ENCODE measurements around the gene SPACDR. TPM values are rescaled to one million over a fixed set of nuclear protein-coding genes. Genes with fewer than 3 reads are reported as not detected.

The SPACDR gene
- total and polyA plus RNA-seq, 9 of the 15 experiments (the other 6 are each of a cell fraction or from before 2014, with no cell fraction given): 0.07 to 0.55 (median 0.14) TPM; not detected in 1

DNA sequence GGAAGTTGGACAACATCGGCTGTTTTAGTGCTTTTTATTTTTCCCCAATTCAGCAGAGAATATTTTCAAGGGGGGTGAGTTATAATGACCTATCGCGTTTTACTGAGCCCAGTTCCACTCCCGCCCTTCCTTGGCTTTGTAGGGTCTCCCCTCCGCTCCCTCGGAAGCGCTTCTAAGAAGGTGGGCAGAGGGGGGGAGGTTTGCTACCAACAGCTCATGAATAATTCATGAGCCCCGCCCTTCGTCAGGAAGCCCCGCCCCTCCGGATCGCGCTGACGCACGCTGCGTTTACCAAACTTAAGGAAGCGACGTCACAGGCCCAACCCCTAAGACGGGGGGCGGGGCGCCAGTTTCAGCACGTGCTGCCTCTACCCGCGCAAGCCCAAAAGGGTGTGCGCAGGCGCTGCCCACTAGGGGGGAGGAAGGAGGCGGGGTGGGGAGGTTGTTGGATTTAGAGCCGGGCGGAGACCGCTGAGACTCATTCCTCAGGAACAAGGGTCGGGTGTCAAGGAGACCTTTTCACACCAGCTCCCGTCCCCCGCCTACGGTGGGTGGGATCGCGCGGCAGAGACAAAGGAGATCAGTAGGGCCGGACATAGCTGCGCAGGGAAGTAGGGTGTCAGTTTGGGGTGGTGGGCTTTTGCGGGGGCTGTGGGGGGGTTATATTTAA, 35.0 kb downstream of the SPACDR start (continued):
- TF ChIP-seq, protein P1, sequence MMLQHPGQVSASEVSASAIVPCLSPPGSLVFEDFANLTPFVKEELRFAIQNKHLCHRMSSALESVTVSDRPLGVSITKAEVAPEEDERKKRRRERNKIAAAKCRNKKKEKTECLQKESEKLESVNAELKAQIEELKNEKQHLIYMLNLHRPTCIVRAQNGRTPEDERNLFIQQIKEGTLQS (IDR thresholded peaks at IDR 0.05): peak; percentile 56; the same call in 1 of the 2 replicates
- TF ChIP-seq, protein P1 (CRISPR knock-in tag; conservative IDR thresholded peaks at IDR 0.05): peak; percentile 37
- TF ChIP-seq SPI1 (IDR thresholded peaks at IDR 0.05; ENCODE audit: borderline replicate concordance, low read depth, low read length) (peak; percentile 36; the same call in 1 of the 2 replicates), CREM (IDR thresholded peaks at IDR 0.05; ENCODE audit: low read depth) (peak; percentile 95), RFX7 (CRISPR knock-in tag; IDR thresholded peaks at IDR 0.05) (no peak), ZNF785 (CRISPR knock-in tag; IDR thresholded peaks at IDR 0.05) (no peak), NFXL1 (CRISPR knock-in tag; IDR thresholded peaks at IDR 0.05) (peak; percentile 78; the same call in 1 of the 2 replicates), KLF16 (IDR thresholded peaks at IDR 0.05) (0 out of 2 replicates have a peak, but pooled peaks have one; percentile 4), ZFP36 (IDR thresholded peaks at IDR 0.05; ENCODE audit: low read depth, low read length, partially characterized antibody) (peak; percentile 4)
- TF ChIP-seq, protein P2, sequence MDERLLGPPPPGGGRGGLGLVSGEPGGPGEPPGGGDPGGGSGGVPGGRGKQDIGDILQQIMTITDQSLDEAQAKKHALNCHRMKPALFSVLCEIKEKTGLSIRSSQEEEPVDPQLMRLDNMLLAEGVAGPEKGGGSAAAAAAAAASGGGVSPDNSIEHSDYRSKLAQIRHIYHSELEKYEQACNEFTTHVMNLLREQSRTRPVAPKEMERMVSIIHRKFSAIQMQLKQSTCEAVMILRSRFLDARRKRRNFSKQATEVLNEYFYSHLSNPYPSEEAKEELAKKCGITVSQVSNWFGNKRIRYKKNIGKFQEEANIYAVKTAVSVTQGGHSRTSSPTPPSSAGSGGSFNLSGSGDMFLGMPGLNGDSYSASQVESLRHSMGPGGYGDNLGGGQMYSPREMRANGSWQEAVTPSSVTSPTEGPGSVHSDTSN (CRISPR knock-in tag; IDR thresholded peaks at IDR 0.05; ENCODE audit: low read depth): no peak
- TF ChIP-seq, protein P2 (tag; conservative IDR thresholded peaks at IDR 0.05; ENCODE audit: low read depth): no peak
- TF ChIP-seq, protein P3, sequence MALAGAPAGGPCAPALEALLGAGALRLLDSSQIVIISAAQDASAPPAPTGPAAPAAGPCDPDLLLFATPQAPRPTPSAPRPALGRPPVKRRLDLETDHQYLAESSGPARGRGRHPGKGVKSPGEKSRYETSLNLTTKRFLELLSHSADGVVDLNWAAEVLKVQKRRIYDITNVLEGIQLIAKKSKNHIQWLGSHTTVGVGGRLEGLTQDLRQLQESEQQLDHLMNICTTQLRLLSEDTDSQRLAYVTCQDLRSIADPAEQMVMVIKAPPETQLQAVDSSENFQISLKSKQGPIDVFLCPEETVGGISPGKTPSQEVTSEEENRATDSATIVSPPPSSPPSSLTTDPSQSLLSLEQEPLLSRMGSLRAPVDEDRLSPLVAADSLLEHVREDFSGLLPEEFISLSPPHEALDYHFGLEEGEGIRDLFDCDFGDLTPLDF (CRISPR knock-in tag; IDR thresholded peaks at IDR 0.05): peak; percentile 19

Data from K562 (cell line).